B cell (primary cell): ENCODE data around the gene ADK.

Experiments
- CTCF ChIP-seq: fragments of 200-600 bp; IDR thresholded peaks from one replicate; pipeline ENCODE4 v1.8.0; 2022; ENCODE audit warnings: antibody characterized with exemption, mild to moderate bottlenecking
- EZH2 ChIP-seq: IDR thresholded peaks from 2 replicates; pipeline ENCODE4 v1.6.1; 2012; ENCODE audit warnings: borderline replicate concordance, low read depth, mild to moderate bottlenecking, moderate library complexity, low read length; ENCODE audit not compliant: insufficient read depth, poor library complexity, severe bottlenecking

- TF ChIP-seq CTCF (no peak), EZH2 (no peak)
Observed at GRCh38 chr10:74207691-74208480, 56.9 kb downstream of the ADK start.
